ENCODE data around the gene PACSIN2.
"Not testable (repeated sequence)": the region's sequence is repeated elsewhere in the genome, so short reads cannot be mapped to it uniquely, and the experiment has no call there.

The PACSIN2 gene

DNA sequence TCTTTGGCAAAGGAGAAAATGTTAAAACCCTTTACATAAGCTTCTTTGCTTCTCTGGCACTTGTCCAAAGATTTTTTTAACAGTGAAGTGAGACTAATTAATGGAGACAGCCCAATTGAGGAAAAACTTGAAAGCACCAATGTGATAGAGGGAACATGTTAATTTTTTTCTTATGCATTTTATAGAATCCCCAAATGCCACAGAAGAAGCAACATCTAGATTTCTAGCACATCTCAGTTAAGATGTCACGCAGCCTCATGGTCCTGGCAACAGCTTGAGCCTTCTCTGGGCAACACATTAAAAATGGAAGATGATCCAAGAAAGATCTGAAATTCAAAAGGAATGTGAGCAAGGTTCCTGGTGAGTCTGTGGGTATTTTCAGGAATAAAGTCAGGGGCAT is 48.5 kb downstream of the PACSIN2 start:
- POLR2A ChIA-PET, result interaction anchor here (2.9 kb wide), 1 partner anchor 49 kb away, joined by 11 read pairs; the partner anchor contains the start of gene PACSIN2
- CTCF ChIA-PET, result no interaction called here
- no peak for DNase-seq (ENCODE audit: extremely low spot score)
- no peak for TF ChIP-seq SP1 (IDR thresholded peaks at IDR 0.05)

DNA sequence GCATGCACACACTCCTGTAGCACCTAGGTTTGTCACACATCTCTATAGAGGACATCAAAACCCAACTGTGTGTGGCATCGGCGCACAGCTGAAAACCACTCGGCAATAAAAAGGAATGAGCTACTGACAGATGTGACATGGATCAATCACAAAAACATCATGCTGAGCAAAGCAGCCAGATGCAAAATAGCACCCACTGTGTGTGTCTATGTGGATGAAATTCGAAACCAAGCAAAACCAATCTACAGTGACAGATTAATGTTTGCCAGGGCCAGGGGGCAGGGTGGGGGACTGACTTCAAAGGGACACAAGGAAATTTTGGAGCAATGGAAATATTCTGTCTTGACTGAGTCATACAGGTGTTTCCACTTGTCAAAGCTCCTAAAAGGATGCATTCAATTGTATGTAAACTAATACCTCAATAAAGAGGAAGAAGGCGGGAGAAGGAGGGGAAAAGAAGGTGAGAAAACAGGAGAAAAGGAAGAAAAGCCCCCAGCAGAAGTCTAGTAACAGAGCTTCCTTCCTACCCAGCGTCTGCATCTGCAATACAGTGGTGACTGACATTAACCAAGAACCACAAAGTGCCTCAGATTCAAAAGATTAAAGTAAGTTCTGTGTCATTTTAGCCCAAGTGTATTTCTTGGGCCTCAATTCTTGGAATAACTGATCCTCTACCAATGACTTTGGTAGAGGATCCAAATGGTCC is 49.8 kb downstream of the PACSIN2 start:
- POLR2A ChIA-PET, result interaction anchor here (1.0 to 2.9 kb wide), 2 partner anchors 48 to 50 kb away, joined by 3 to 11 read pairs; partner anchors contain the start of gene PACSIN2

DNA sequence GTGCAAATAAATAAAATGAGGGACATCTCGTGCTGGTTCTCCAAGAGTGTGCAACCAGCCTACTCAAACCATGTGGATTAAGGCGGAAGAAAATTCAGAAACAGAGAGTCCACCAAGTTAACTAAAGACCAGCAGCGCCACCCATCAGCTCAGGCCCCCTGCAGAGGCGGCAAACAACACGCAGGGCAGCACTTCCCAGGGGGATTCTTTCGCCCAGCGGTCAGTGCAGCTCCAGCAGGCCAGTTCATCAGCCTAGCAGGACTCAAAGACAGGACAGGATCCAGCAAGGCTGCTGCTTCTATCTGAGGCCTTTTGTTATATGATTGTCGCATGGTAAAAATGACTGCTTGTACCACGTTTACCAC is 51.7 kb downstream of the PACSIN2 start:
- ChIA-PET POLR2A (interaction anchor here (1.1 kb wide), 1 partner anchor 51 kb away, joined by 3 read pairs; the partner anchor contains the start of gene PACSIN2), CTCF (no interaction called here)
- no peak for TF ChIP-seq ARNT (IDR thresholded peaks at IDR 0.05)
- no peak for TF ChIP-seq TARDBP (IDR thresholded peaks at IDR 0.05)
- TF ChIP-seq NFRKB (IDR thresholded peaks at IDR 0.05), result no peak
- TF ChIP-seq HDGF (IDR thresholded peaks at IDR 0.05; ENCODE audit: borderline replicate concordance), result no peak
- no peak for TF ChIP-seq LEF1 (IDR thresholded peaks at IDR 0.05; ENCODE audit: borderline replicate concordance)
- TF ChIP-seq FOXK2 (IDR thresholded peaks at IDR 0.05), result no peak
- no peak for TF ChIP-seq CTBP1 (IDR thresholded peaks at IDR 0.05; ENCODE audit: borderline replicate concordance)
- TF ChIP-seq SP1 (IDR thresholded peaks at IDR 0.05), result no peak
- TF ChIP-seq FOXM1 (IDR thresholded peaks at IDR 0.05; ENCODE audit: borderline replicate concordance), result no peak
- TF ChIP-seq L3MBTL2 (conservative IDR thresholded peaks at IDR 0.05), result no peak
- no peak for TF ChIP-seq FOXA1 (IDR thresholded peaks at IDR 0.05)
- no peak for TF ChIP-seq SUZ12 (IDR thresholded peaks at IDR 0.05)
- DNase-seq (ENCODE audit: extremely low spot score), result no peak

More for the DNA sequence above, 49.8 kb downstream of the PACSIN2 start:
- no peak for DNase-seq (ENCODE audit: extremely low spot score)
- CTCF ChIA-PET, result interaction anchor here (0.6 kb wide), 1 partner anchor 14 kb away, joined by 3 read pairs; no protein-coding TSS in a partner anchor
- TF ChIP-seq LEF1 (IDR thresholded peaks at IDR 0.05; ENCODE audit: borderline replicate concordance) (peak; percentile 94), SP1 (IDR thresholded peaks at IDR 0.05) (no peak), NFRKB (IDR thresholded peaks at IDR 0.05) (no peak), HDGF (IDR thresholded peaks at IDR 0.05; ENCODE audit: borderline replicate concordance) (no peak), SUZ12 (IDR thresholded peaks at IDR 0.05) (no peak), FOXM1 (IDR thresholded peaks at IDR 0.05; ENCODE audit: borderline replicate concordance) (no peak), ZNF384 (IDR thresholded peaks at IDR 0.05) (no peak), FOXA1 (IDR thresholded peaks at IDR 0.05) (no peak), L3MBTL2 (conservative IDR thresholded peaks at IDR 0.05) (no peak), CTBP1 (IDR thresholded peaks at IDR 0.05; ENCODE audit: borderline replicate concordance) (peak; percentile 94), ARNT (IDR thresholded peaks at IDR 0.05) (no peak), TARDBP (IDR thresholded peaks at IDR 0.05) (no peak), ELF4 (IDR thresholded peaks at IDR 0.05) (no peak), BHLHE40 (IDR thresholded peaks at IDR 0.05; ENCODE audit: borderline replicate concordance) (no peak), FOXK2 (IDR thresholded peaks at IDR 0.05) (0 out of 2 replicates have a peak, but pooled peaks have one; percentile 37)
- TF ChIP-seq, protein P1, sequence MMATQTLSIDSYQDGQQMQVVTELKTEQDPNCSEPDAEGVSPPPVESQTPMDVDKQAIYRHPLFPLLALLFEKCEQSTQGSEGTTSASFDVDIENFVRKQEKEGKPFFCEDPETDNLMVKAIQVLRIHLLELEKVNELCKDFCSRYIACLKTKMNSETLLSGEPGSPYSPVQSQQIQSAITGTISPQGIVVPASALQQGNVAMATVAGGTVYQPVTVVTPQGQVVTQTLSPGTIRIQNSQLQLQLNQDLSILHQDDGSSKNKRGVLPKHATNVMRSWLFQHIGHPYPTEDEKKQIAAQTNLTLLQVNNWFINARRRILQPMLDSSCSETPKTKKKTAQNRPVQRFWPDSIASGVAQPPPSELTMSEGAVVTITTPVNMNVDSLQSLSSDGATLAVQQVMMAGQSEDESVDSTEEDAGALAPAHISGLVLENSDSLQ (IDR thresholded peaks at IDR 0.05), result peak; percentile 95

DNA sequence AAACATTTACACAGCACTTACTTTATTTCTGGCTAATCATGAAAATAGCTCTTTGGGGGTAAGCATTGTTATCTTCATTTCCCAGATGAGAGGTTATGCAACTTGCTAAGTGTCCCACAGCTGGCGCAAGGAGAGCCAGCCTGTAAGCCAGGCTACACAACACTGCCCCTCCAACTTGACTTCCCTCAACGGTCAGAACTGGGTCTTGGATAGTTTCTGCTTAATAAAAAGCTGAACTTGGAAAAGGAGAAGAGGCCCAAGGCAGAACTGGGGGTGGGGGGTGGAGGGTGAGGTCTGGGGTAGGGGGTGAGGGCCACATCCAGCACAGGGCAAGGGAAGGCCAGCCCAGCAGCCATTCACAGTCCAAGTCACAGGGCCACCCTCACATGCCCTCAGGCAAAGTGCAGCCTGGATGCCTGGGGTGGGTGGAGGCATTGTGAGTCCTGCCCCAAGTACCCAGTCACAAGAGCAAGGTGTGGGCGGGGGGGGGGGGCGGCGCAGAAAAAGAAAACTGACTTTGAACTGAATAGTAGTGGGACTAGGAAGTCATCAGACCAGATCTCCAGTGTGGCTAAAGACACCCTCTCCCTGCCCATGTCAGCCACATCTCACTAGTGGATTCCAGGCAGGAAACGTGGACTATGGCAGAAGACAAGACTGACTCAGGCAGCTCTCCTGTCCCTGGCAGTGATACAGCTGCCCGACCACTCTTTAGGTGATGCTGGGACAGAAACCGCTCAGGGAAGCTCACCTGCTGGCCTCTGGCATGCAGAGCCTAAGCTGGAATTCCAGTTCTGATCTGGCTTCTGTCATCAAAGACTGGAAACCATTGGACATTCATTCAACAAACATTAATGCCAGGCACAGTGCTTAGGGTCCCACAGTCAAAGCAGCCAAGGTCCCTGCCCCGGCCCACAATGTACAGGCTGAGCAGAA is 52.4 kb downstream of the PACSIN2 start:
- POLR2A ChIA-PET, result interaction anchor here (1.1 kb wide), 1 partner anchor 52 kb away, joined by 3 read pairs; the partner anchor contains the start of gene PACSIN2
- CTCF ChIA-PET, result no interaction called here
- DNase-seq (ENCODE audit: extremely low spot score), result no peak
- TF ChIP-seq CTBP1 (IDR thresholded peaks at IDR 0.05; ENCODE audit: borderline replicate concordance) (no peak), SP1 (IDR thresholded peaks at IDR 0.05) (no peak), L3MBTL2 (conservative IDR thresholded peaks at IDR 0.05) (no peak), LEF1 (IDR thresholded peaks at IDR 0.05; ENCODE audit: borderline replicate concordance) (no peak), TARDBP (IDR thresholded peaks at IDR 0.05) (no peak), FOXA1 (IDR thresholded peaks at IDR 0.05) (no peak), ZNF384 (IDR thresholded peaks at IDR 0.05) (no peak), ARNT (IDR thresholded peaks at IDR 0.05) (no peak)

DNA sequence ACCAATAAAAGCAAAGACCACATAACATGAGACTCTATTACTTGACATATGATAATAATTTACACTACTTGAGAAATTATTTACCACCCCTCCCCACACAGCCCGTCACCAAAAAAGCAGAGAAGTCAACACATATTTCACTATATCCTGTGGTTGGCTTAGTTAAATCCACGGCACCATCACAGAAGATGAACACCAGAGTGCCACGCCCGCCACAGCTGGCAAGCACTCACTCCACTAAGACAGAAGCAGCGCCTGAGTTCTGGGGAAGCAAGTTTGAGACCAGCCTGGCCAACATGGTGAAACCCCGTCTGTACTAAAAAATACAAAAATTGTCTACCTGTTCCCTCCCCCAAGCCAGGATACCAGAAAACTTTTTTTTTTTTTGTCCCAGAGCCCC is 53.1 kb downstream of the PACSIN2 start:
- CTCF ChIA-PET, result no interaction called here
- DNase-seq (ENCODE audit: extremely low spot score), result no peak
- TF ChIP-seq BHLHE40 (IDR thresholded peaks at IDR 0.05; ENCODE audit: borderline replicate concordance) (no peak), L3MBTL2 (conservative IDR thresholded peaks at IDR 0.05) (no peak), NFRKB (IDR thresholded peaks at IDR 0.05) (no peak), HDGF (IDR thresholded peaks at IDR 0.05; ENCODE audit: borderline replicate concordance) (no peak), FOXK2 (IDR thresholded peaks at IDR 0.05) (no peak), TARDBP (IDR thresholded peaks at IDR 0.05) (no peak), ELF4 (IDR thresholded peaks at IDR 0.05) (no peak)
- TF ChIP-seq, protein P1 (IDR thresholded peaks at IDR 0.05), result no peak
- POLR2A ChIA-PET, result no interaction called here

DNA sequence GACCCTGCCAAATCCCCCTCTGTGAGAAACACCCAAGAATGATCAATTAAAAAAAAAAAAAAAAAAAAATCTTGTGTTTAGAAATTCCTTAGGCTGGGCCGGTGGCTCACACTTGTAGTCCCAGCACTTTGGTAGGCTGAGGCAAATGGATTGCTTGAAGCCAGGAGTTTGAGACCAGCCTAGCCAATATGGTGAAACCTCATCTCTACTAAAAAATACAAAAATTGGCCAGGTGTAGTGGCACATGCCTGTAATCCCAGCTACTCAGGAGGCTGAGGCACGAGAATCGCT is 53.6 kb downstream of the PACSIN2 start:
- POLR2A ChIA-PET; DNase-seq (ENCODE audit: extremely low spot score); CTCF ChIA-PET: not testable (repeated sequence)

All from HEK293T (cell line).